Left lung (tissue), 10 donors: ENCODE measurements around the gene DUSP28. TPM values are rescaled to one million over a fixed set of nuclear protein-coding genes. Genes with fewer than 3 reads are reported as not detected.
A peak's percentile ranks its signal among the peaks of the same experiment; 100 is the strongest.
"Not testable (repeated sequence)": the region's sequence is repeated elsewhere in the genome, so short reads cannot be mapped to it uniquely, and the experiment has no call there.

Source experiments
- ATAC-seq: fragments of 200-7000 bp; cut with Tn5 transposase; one replicate; pipeline ENCODE4 v1.9.1; 2020; ENCODE audit warnings: moderate library complexity
- DNase-seq, 4 donors: peaks; one replicate each; pipeline ENCODE4 v3.0.0-alpha.2; 2013 to 2020
- H3K27ac ChIP-seq, 2 donors: fragments of 200-600 bp; sonication (generic) in 1 of 2; one replicate each; pipeline versions ENCODE4 v1.5.0 to v1.8.0; 2020 to 2021
- H3K27me3 ChIP-seq, 2 donors: fragments of 200-600 bp; sonication (generic) in 1 of 2; one replicate each; pipeline versions ENCODE4 v1.5.0 to v1.8.0; 2020 to 2021
- H3K36me3 ChIP-seq, 2 donors: fragments of 200-600 bp; sonication (generic) in 1 of 2; one replicate each; pipeline versions ENCODE4 v1.5.0 to v1.8.0; 2020 to 2021
- H3K4me1 ChIP-seq, 2 donors: fragments of 200-600 bp; one replicate each; pipeline ENCODE4 v1.8.0; 2021
- H3K4me3 ChIP-seq, 2 donors: fragments of 200-600 bp; sonication (generic) in 1 of 2; one replicate each; pipeline versions ENCODE4 v1.5.0 to v1.8.0; 2020 to 2021; ENCODE audit warnings: mild to moderate bottlenecking in 1 of 2
- H3K9me3 ChIP-seq, 2 donors: fragments of 200-600 bp; sonication (generic) in 1 of 2; one replicate each; pipeline versions ENCODE4 v1.5.0 to v1.8.0; 2020 to 2021
- CTCF ChIP-seq, 2 donors: fragments of 200-600 bp; sonication (generic) in 1 of 2; IDR thresholded peaks; one replicate each; pipeline versions ENCODE4 v1.5.0 to v1.8.0; 2021; ENCODE audit warnings: antibody characterized with exemption in 2 of 2
- intact Hi-C, 2 donors: fragments of 100-400 bp; cut with DNase I; formaldehyde crosslinking; loops; one replicate each; pipeline versions ENCODE4 v1.11.2 to v1.14.2; 2022
- polyA plus RNA-seq, 6 donors: library from polyadenylated mRNA; unstranded; fragments of 120-200 nt; gene quantifications; one replicate each; pipeline ENCODE4 v1.2.1, GENCODE V29; 2013; ENCODE audit not compliant: insufficient read length in 6 of 6
- total RNA-seq, 2 donors: library from RNA; stranded (reverse); fragmentation: NEBNext Ultra II Directional; extraction: Animal tissue kit (Norgen Biotek cat#: 25700); gene quantifications; one replicate each; pipeline ENCODE4 v1.2.1, GENCODE V29; 2021
- donor health status: DM: no; HTN: yes; CAD: no.
- donor health status: DM: no; HTN: no; CAD: no.

Gene DUSP28
- total and polyA plus RNA-seq, 8 donors: 2.4 to 7.6 (median 5.5) TPM

- ATAC-seq: no peak
- Histone ChIP-seq H3K4me1 (peaks cover 28 to 67% of the 10 kb centered on the region in 2 donors), H3K36me3 (no peaks in the 10 kb centered on the region), H3K9me3 (no peaks in the 10 kb centered on the region), H3K27ac (no peak overlapping the region), H3K27me3 (peaks cover 0 to 6% of the 10 kb centered on the region in 2 donors), H3K4me3 (peak overlapping the region in 1 of 2 donors; percentile 69)
- DNase-seq: no peak
- intact Hi-C loops: no loop called here
- no peak for TF ChIP-seq CTCF (IDR thresholded peaks at IDR 0.05)
These were observed 871 bp upstream of the DUSP28 start for GRCh38 chr2:240559286-240559685.

GRCh38 chr2:240560480-240561324, 545 bp downstream of the DUSP28 start:
- Histone ChIP-seq H3K27me3 (peaks cover 0 to 6% of the 10 kb centered on the region in 2 donors), H3K36me3 (no peaks in the 10 kb centered on the region), H3K4me1 (peaks cover 34 to 81% of the 10 kb centered on the region in 2 donors), H3K9me3 (no peaks in the 10 kb centered on the region), H3K27ac (peak overlapping the region; percentile 96 to 98), H3K4me3 (peak overlapping the region; percentile 69 to 78)
- DNase-seq (peak; percentile 98 to 100 (median 99)), ATAC-seq (peak; percentile 82)
- TF ChIP-seq CTCF (IDR thresholded peaks at IDR 0.05): peak in 1 of 2 donors; percentile 55
- intact Hi-C loops: no loop called here

GRCh38 chr2:240561325-240561971, 1.3 kb downstream of the DUSP28 start:
- TF ChIP-seq CTCF (IDR thresholded peaks at IDR 0.05): no peak
- no peak for ATAC-seq
- Histone ChIP-seq H3K27me3 (peaks cover 0 to 6% of the 10 kb centered on the region in 2 donors), H3K4me1 (peaks cover 39 to 87% of the 10 kb centered on the region in 2 donors), H3K4me3 (peak overlapping the region; percentile 18 to 69), H3K9me3 (no peaks in the 10 kb centered on the region), H3K27ac (peak overlapping the region; percentile 96 to 98), H3K36me3 (no peaks in the 10 kb centered on the region)
- peak in 1 of 4 donors; percentile 46 for DNase-seq
- intact Hi-C loops: no loop called here

- H3K4me3 ChIP-seq, DNase-seq, ATAC-seq, H3K36me3 ChIP-seq, H3K27me3 ChIP-seq, H3K9me3 ChIP-seq, intact Hi-C loops: not testable (repeated sequence)
- Histone ChIP-seq H3K4me1 (peaks cover 40 to 85% of the 10 kb centered on the region in 2 donors), H3K27ac (peak overlapping the region in 1 of 2 donors; percentile 96)
These were observed 3.1 kb downstream of the DUSP28 start for GRCh38 chr2:240563231-240563630.

GRCh38 chr2:240563951-240564560, 3.9 kb downstream of the DUSP28 start:
- Histone ChIP-seq H3K4me1 (peaks cover 39 to 77% of the 10 kb centered on the region in 2 donors), H3K36me3 (no peaks in the 10 kb centered on the region), H3K27ac (peak overlapping the region in 1 of 2 donors; percentile 99), H3K4me3 (no peak overlapping the region), H3K27me3 (no peaks in the 10 kb centered on the region), H3K9me3 (no peaks in the 10 kb centered on the region)
- no peak for TF ChIP-seq CTCF (IDR thresholded peaks at IDR 0.05)
- intact Hi-C loops: no loop called here
- DNase-seq: no peak
- ATAC-seq: no peak
